Glomerular visceral epithelial cell (primary cell): ENCODE measurements around the gene ULK3.

Experiments used
- DNase-seq: peaks from one replicate; pipeline ENCODE4 v3.0.0-alpha.2; 2016; ENCODE audit errors: extremely low spot score

Gene ULK3

GRCh38 chr15:74840851-74841775 is 1.8 kb downstream of the ULK3 start:
- DNase-seq, result no peak

- no peak for DNase-seq
Measured at GRCh38 chr15:74839526-74840395, 3.2 kb downstream of the ULK3 start.

GRCh38 chr15:74838746-74839525 is 4.0 kb downstream of the ULK3 start:
- no peak for DNase-seq

- DNase-seq, result no peak
Measured at GRCh38 chr15:74838137-74838516, 4.8 kb downstream of the ULK3 start.

- no peak for DNase-seq
Measured at GRCh38 chr15:74837482-74838136, 5.3 kb downstream of the ULK3 start.

GRCh38 chr15:74836846-74837245 is 6.1 kb downstream of the ULK3 start:
- no peak for DNase-seq

- DNase-seq, result peak; percentile 69
Measured at GRCh38 chr15:74835312-74835823, 7.6 kb downstream of the ULK3 start.

GRCh38 chr15:74833376-74834107 is 9.4 kb downstream of the ULK3 start:
- DNase-seq, result no peak

- DNase-seq, result no peak
Measured at GRCh38 chr15:74832826-74833225, 10.1 kb downstream of the ULK3 start.

GRCh38 chr15:74831813-74832495 is 11.0 kb downstream of the ULK3 start:
- DNase-seq, result no peak

- DNase-seq, result no peak
Measured at GRCh38 chr15:74830868-74831267, 12.1 kb downstream of the ULK3 start.

- no peak for DNase-seq
Measured at GRCh38 chr15:74829991-74830390, 13.0 kb downstream of the ULK3 start.

- DNase-seq, result no peak
Measured at GRCh38 chr15:74829486-74829885, 13.5 kb downstream of the ULK3 start.

GRCh38 chr15:74828835-74829234 is 14.1 kb downstream of the ULK3 start:
- DNase-seq, result no peak

GRCh38 chr15:74827614-74828013 is 15.3 kb downstream of the ULK3 start:
- DNase-seq, result no peak

GRCh38 chr15:74826921-74827320 is 16.0 kb downstream of the ULK3 start:
- no peak for DNase-seq

- DNase-seq, result peak; percentile 21
Measured at GRCh38 chr15:74826364-74826819, 16.6 kb downstream of the ULK3 start, which contains the start of gene CPLX3. Gene CPLX3, plus strand, starts transcription at chr15:74826627. Its CDS starts 77 bp downstream, at chr15:74826704.

GRCh38 chr15:74825866-74826265 is 17.1 kb downstream of the ULK3 start:
- DNase-seq, result no peak

- no peak for DNase-seq
Measured at GRCh38 chr15:74824976-74825375, 18.0 kb downstream of the ULK3 start.

GRCh38 chr15:74823324-74823723 is 19.6 kb downstream of the ULK3 start:
- no peak for DNase-seq
